Activated CD4-positive, alpha-beta memory T cell treated with anti-CD3 and anti-CD28 coated beads, Interleukin-2, amount 10 ng/mL, durations not matched to agents 7 days and 5 days (primary cell): ENCODE data around the gene TAOK2. TPM values are rescaled to one million over a fixed set of nuclear protein-coding genes. Genes with fewer than 3 reads are reported as not detected.

Source experiments
- CTCF ChIA-PET: fragments of 350-600 bp; sonication (Branson Sonifier 250); formaldehyde crosslinking; loops from one replicate; lab custom pipeline; 2021; ENCODE audit warnings: antibody characterized with exemption, inconsistent platforms; lab: Charles Lee
- POLR2A ChIA-PET: fragments of 350-600 bp; sonication (Branson Sonifier 250); formaldehyde crosslinking; loops from one replicate; lab custom pipeline; 2021; ENCODE audit warnings: antibody characterized with exemption; lab: Charles Lee
- DNase-seq: peaks from one replicate; pipeline ENCODE4 v3.0.0-alpha.2; 2020
- H3K27ac Mint-ChIP-seq: one replicate; pipeline ENCODE4 v1.8.0; 2021; ENCODE audit warnings: mild to moderate bottlenecking, mixed read lengths
- H3K27me3 Mint-ChIP-seq: one replicate; pipeline ENCODE4 v1.8.0; 2021; ENCODE audit warnings: mixed read lengths
- H3K36me3 Mint-ChIP-seq: one replicate; pipeline ENCODE4 v1.8.0; 2021; ENCODE audit warnings: low read depth, mixed read lengths
- H3K4me1 Mint-ChIP-seq: one replicate; pipeline ENCODE4 v1.8.0; 2021; ENCODE audit warnings: mixed read lengths
- H3K4me3 Mint-ChIP-seq: one replicate; pipeline ENCODE4 v1.8.0; 2021; ENCODE audit warnings: mild to moderate bottlenecking, mixed read lengths
- H3K9me3 Mint-ChIP-seq: one replicate; pipeline ENCODE4 v1.8.0; 2021; ENCODE audit warnings: mixed read lengths
- total RNA-seq, 2 experiments: library from RNA; stranded (reverse); gene quantifications; one replicate each; pipeline ENCODE4 v1.2.3, GENCODE V29; 2021

TAOK2 gene
- total RNA-seq, 2 experiments from 2014 or later: 44.2 TPM

DNA sequence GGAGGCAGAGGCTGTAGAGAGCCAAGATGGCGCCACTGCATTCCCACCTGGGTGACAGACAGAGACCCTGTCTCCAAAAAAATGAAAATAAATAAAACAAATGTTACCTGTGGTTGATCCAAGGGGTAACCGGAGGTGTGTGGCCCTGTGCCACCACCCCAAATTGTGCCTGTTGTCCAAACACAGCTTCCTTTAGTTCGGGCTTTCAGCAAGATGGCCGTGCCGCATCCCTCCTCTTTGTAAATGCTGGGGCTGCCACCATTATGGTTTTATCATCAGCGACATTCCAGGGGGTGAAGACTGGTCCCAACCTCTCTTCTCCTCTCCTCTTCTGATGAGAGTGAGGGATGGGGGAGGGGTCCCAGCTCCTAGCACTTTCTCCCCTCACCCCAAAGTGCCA lies 49.2 kb downstream of the TAOK2 start, which contains the start of gene C16orf92:
Gene C16orf92, plus strand, starts transcription at position 312 of the 400 bp plus-strand sequence. CDS start 143 bp downstream, outside the sequence.
- ChIA-PET POLR2A (interaction anchor here (1.0 kb wide), 2 partner anchors 9 to 202 kb away, joined by 3 to 5 read pairs; partner anchors contain the start of gene MVP), CTCF (interaction anchor here (0.6 to 1.2 kb wide), 2 partner anchors 10 to 97 kb away, joined by 3 to 5 read pairs; partner anchors contain the start of gene KCTD13)
- Mint-ChIP-seq H3K9me3 (no peaks in the 10 kb centered on the region), H3K27me3 (peaks cover 32% of the 10 kb centered on the region), H3K4me1 (peaks cover 13% of the 10 kb centered on the region), H3K4me3 (no peak within 1 kb of the TSS), H3K27ac (no peak within 1 kb of the TSS), H3K36me3 (no peaks in the 10 kb centered on the region)
- DNase-seq: no peak

GRCh38 chr16:30023586-30023985 lies 49.9 kb downstream of the TAOK2 start:
- H3K27me3 Mint-ChIP-seq: peaks cover 36% of the 10 kb centered on the region
- no peak for DNase-seq
- ChIA-PET CTCF (no interaction called here), POLR2A (interaction anchor here (1.0 kb wide), 2 partner anchors 9 to 203 kb away, joined by 3 to 5 read pairs; partner anchors contain the start of gene MVP)
- no peaks in the 10 kb centered on the region for H3K36me3 Mint-ChIP-seq
- H3K27ac Mint-ChIP-seq: no peak overlapping the region
- H3K4me1 Mint-ChIP-seq: peaks cover 13% of the 10 kb centered on the region
- no peak overlapping the region for H3K4me3 Mint-ChIP-seq
- no peaks in the 10 kb centered on the region for H3K9me3 Mint-ChIP-seq

- H3K27me3 Mint-ChIP-seq: peaks cover 39% of the 10 kb centered on the region
- ChIA-PET CTCF (no interaction called here), POLR2A (no interaction called here)
- peaks cover 13% of the 10 kb centered on the region for H3K4me1 Mint-ChIP-seq
- H3K27ac Mint-ChIP-seq: no peak overlapping the region
- H3K36me3 Mint-ChIP-seq: no peaks in the 10 kb centered on the region
- no peak for DNase-seq
- no peak overlapping the region for H3K4me3 Mint-ChIP-seq
- no peaks in the 10 kb centered on the region for H3K9me3 Mint-ChIP-seq
Measured at GRCh38 chr16:30024451-30024850, 50.8 kb downstream of the TAOK2 start.

DNA sequence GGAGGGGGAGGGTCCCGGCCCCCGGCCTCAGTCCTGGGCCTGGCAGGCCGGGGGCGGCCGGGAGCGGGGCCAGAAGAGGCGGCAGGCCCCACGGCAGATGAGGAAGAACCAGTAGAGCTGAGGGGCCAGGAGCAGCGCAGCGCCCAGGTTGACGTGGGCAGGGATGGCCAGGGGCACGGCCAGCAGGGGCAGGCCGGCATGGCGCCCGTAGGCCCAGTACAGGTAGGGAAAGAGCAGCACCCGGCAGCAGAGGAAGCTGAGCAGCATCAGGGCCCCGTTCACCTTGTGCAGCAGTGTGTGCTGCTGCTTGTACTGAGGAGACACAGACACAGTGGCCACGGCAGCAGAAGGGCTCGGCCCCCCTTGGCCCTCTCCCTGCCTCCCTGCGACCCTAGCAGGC lies 51.5 kb downstream of the TAOK2 start:
- CTCF ChIA-PET: no interaction called here
- Mint-ChIP-seq H3K4me3 (no peak overlapping the region), H3K4me1 (peaks cover 15% of the 10 kb centered on the region), H3K36me3 (no peaks in the 10 kb centered on the region), H3K27me3 (peaks cover 46% of the 10 kb centered on the region), H3K9me3 (no peaks in the 10 kb centered on the region), H3K27ac (no peak overlapping the region)
- POLR2A ChIA-PET: no interaction called here
- no peak for DNase-seq

DNA sequence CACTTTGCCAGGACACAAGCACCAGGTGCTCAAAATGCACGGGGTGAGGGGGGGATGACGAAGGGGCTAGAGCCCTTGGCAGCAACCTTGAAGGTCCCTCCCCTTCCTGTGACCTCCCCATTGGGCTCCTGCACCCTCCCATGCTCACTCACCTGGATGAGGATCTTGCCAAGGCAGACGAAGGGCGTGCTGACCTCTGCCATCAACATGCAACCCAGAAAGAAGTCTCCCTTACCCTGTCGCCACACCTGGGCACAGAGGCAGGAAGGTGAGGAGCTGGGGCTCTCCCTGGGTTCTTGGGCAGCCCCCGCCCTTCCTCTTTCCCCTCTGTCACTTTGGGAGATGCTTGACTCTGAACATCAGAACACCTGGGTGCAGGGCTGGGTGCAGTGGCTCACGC lies 51.9 kb downstream of the TAOK2 start:
- ChIA-PET POLR2A (no interaction called here), CTCF (no interaction called here)
- no peak for DNase-seq
- Mint-ChIP-seq H3K4me1 (peaks cover 16% of the 10 kb centered on the region), H3K9me3 (no peaks in the 10 kb centered on the region), H3K27me3 (peaks cover 45% of the 10 kb centered on the region), H3K4me3 (no peak overlapping the region), H3K27ac (no peak overlapping the region), H3K36me3 (no peaks in the 10 kb centered on the region)

DNA sequence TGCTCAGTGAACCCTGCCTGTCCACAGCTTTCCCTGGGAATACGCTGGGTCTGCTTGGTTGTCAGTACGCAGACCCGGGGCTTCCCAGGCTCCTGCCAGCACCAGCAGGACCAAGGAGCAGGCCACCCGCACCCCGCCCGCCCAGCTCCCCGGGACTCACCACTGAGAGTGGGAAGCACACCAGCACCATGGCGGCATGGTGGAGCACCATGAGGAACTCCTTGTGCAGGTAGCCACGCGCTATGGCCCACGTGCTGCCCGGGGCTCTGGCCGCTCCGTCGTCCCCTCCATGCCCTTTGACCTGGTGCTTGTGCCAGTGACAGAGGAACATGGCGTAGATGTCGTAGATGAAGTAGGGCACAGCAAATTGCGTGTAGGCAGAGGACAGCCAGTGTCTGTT lies 52.8 kb downstream of the TAOK2 start:
- no peaks in the 10 kb centered on the region for H3K9me3 Mint-ChIP-seq
- peaks cover 42% of the 10 kb centered on the region for H3K27me3 Mint-ChIP-seq
- H3K4me1 Mint-ChIP-seq: peaks cover 8% of the 10 kb centered on the region
- H3K27ac Mint-ChIP-seq: no peak overlapping the region
- H3K36me3 Mint-ChIP-seq: no peaks in the 10 kb centered on the region
- ChIA-PET CTCF (no interaction called here), POLR2A (no interaction called here)
- DNase-seq: no peak
- no peak overlapping the region for H3K4me3 Mint-ChIP-seq

- ChIA-PET CTCF (interaction anchor here (0.5 kb wide), 1 partner anchor 179 kb away, joined by 3 read pairs; no protein-coding TSS in a partner anchor), POLR2A (no interaction called here)
- H3K4me3 Mint-ChIP-seq: no peak overlapping the region
- no peaks in the 10 kb centered on the region for H3K36me3 Mint-ChIP-seq
- no peaks in the 10 kb centered on the region for H3K9me3 Mint-ChIP-seq
- peaks cover 8% of the 10 kb centered on the region for H3K4me1 Mint-ChIP-seq
- no peak overlapping the region for H3K27ac Mint-ChIP-seq
- H3K27me3 Mint-ChIP-seq: peaks cover 48% of the 10 kb centered on the region
- no peak for DNase-seq
Measured at GRCh38 chr16:30027588-30028437, 54.1 kb downstream of the TAOK2 start.

DNA sequence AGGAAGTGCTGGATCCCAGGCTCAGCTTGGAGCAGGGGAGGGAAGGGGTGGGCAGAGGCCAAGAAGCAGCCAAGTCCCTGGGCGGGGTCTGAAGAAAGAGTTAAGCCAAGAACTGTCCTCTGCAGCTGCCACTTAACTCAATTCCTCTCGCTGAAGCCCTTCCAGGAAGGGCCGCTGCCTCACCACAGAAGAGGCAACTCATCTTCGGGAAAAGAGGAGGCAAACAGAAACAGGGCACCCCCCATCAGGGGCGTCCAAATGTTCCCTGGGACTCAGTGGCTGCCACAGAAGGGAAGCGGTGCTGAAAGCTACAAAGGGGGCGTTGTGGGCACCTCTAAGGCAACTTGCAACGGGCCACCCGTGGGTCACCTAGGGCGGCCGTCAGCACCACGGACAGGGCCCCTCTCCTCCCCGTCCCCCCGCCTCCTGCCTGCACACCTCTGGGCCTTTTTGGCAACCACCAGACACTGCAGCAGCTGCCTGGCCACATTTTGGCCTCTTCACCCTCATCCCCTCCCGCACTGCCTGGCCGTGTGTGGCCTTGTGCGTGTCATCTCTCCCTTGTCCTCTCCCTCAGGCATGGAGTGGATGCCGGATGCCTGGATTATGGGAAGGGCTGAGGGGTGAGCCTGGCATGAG lies 54.9 kb downstream of the TAOK2 start:
- H3K36me3 Mint-ChIP-seq: no peaks in the 10 kb centered on the region
- no peaks in the 10 kb centered on the region for H3K9me3 Mint-ChIP-seq
- no peak overlapping the region for H3K4me3 Mint-ChIP-seq
- peak; percentile 39 for DNase-seq
- H3K27ac Mint-ChIP-seq: no peak overlapping the region
- H3K4me1 Mint-ChIP-seq: peaks cover 14% of the 10 kb centered on the region
- ChIA-PET POLR2A (no interaction called here), CTCF (interaction anchor here (0.5 kb wide), 1 partner anchor 180 kb away, joined by 3 read pairs; no protein-coding TSS in a partner anchor)
- H3K27me3 Mint-ChIP-seq: peaks cover 48% of the 10 kb centered on the region

- H3K27ac Mint-ChIP-seq: no peak overlapping the region
- CTCF ChIA-PET: no interaction called here
- POLR2A ChIA-PET: no interaction called here
- DNase-seq: no peak
- peaks cover 21% of the 10 kb centered on the region for H3K4me1 Mint-ChIP-seq
- H3K27me3 Mint-ChIP-seq: peaks cover 49% of the 10 kb centered on the region
- no peak overlapping the region for H3K4me3 Mint-ChIP-seq
- no peaks in the 10 kb centered on the region for H3K9me3 Mint-ChIP-seq
- H3K36me3 Mint-ChIP-seq: no peaks in the 10 kb centered on the region
Measured at GRCh38 chr16:30030011-30030685, 56.5 kb downstream of the TAOK2 start.

- Mint-ChIP-seq H3K4me3 (no peak within 1 kb of the TSS), H3K4me1 (peaks cover 25% of the 10 kb centered on the region), H3K27me3 (peaks cover 52% of the 10 kb centered on the region), H3K9me3 (no peaks in the 10 kb centered on the region), H3K36me3 (no peaks in the 10 kb centered on the region), H3K27ac (no peak within 1 kb of the TSS)
- POLR2A ChIA-PET: interaction anchor here (1.2 to 2.0 kb wide), 2 partner anchors 23 to 34 kb away, joined by 3 to 7 read pairs; partner anchors contain the start of gene ALDOA
- no peak for DNase-seq
- CTCF ChIA-PET: interaction anchor here (0.6 to 2.5 kb wide), 16 partner anchors 9 to 351 kb away, joined by 3 to 33 read pairs (median 4); partner anchors contain the start of genes KIF22 and TAOK2
Measured at GRCh38 chr16:30030841-30031413, 57.3 kb downstream of the TAOK2 start, which contains the start of gene TLCD3B. Gene TLCD3B, minus strand, starts transcription at chr16:30031271. Its CDS starts 744 bp downstream, at chr16:30030527.

- no peak for DNase-seq
- Mint-ChIP-seq H3K9me3 (no peaks in the 10 kb centered on the region), H3K27me3 (peaks cover 52% of the 10 kb centered on the region), H3K27ac (no peak overlapping the region), H3K4me1 (peaks cover 25% of the 10 kb centered on the region), H3K4me3 (no peak overlapping the region), H3K36me3 (no peaks in the 10 kb centered on the region)
- ChIA-PET POLR2A (interaction anchor here (0.6 to 2.0 kb wide), 6 partner anchors 8 to 331 kb away, joined by 3 to 7 read pairs (median 4); partner anchors contain the start of genes ALDOA, C16orf92 and HIRIP3), CTCF (interaction anchor here (0.6 to 2.5 kb wide), 24 partner anchors 8 to 352 kb away, joined by 3 to 33 read pairs (median 4); partner anchors contain the start of genes ALDOA, CORO1A, KCTD13 and KIF22)
Measured at GRCh38 chr16:30031477-30031918, 57.8 kb downstream of the TAOK2 start.
